GM18499 (cell line): ENCODE results near the gene PIK3R1.

Experiments
- ATAC-seq: cut with Tn5 transposase; IDR thresholded peaks from one replicate; pipeline ENCODE4 v1.9.1; 2021; ENCODE audit warnings: moderate number of reproducible peaks; ENCODE audit not compliant: insufficient read depth, unreplicated experiment

The PIK3R1 gene

DNA sequence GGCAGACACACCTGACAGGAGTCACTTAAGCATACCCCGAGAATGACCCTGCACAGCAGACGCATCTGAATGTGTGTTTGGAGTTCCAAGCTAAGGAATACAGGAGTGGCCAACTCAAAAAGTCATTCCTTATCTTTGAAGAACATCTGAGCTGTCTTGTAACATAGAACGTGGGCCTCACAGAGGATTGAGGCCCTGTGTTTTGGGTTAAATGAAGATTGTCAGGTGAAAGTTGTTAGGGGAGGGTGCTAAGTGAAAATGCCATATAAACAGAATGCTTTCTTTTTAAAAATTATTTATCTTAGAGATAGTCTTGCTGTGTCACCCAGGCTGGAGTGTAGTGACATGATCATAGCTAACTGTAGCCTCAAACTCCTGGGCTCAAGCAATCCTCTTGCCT, 100.9 kb downstream of the PIK3R1 start:
- ATAC-seq, result no peak

- no peak for ATAC-seq
Measured at GRCh38 chr5:68317646-68318045, 102.1 kb downstream of the PIK3R1 start.

DNA sequence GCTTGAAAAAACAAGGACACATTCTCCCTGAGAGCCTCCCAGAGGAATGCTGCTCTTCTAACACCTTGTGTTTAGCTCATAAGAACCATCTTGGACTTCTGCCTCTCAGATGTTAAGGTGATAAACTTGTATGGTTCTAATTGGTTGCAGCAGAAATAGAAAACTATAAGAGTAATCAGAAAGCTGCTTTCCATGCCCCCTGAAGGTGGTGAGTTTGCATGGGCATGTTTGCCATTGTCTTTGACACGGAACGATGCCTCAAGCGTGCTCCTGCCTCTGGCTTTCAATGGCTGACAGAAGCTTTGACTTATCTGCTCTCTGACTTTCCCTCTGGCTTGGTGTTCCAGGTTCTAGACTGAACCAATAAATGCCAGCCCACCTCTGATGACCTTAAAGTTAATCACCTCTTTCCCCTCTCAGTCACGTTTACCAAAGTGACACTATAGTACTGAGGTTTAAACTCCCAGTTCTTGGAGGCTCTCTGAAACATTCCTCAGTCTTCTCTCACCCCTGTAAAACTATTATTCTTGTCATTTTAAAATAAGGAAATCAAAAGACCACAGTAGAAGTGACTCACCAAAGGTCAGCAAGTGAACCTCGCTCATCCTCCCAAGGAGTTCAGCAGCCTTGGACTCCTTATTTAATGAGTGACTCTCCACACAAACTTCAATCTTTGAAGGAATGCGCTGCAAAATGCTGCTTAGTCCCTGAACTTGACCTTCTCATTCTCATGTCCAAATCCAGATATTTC, 103.6 kb downstream of the PIK3R1 start:
- ATAC-seq, result no peak

GRCh38 chr5:68319706-68320412, 104.3 kb downstream of the PIK3R1 start:
- ATAC-seq, result no peak

- ATAC-seq, result no peak
Measured at GRCh38 chr5:68320413-68320986, 104.9 kb downstream of the PIK3R1 start.

- ATAC-seq, result no peak
Measured at GRCh38 chr5:68325065-68325580, 109.6 kb downstream of the PIK3R1 start.

DNA sequence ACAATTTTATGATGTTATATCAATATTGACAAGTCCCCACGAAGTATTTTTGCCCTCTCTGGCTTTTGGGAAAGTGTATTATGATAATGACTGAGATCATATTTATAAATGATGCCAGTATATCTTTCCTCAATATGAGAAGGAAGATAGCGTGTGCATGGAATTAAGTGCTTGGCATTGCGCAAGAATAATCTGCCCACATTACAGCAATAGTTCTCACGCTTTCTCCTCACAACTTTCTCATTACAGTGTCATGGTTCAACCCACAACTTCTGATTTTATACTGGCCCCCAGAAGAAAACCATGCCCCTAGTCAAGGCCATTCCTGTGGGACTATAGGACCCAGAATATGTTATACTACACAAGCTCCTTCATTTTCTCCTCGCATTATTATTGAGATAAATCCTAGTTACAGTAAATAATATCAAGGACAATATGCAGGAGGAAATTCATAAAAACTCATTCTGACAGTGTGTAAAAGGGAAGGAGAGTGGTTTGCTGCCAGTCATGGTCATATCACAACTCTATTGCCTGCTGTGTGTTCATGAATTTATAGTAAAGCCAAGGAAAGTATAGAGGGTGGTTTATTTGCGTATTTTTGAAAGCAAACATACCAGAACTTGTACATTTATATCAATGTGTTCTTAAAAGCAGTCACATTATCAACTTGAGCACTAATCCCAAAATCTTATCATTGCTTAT, 114.1 kb downstream of the PIK3R1 start:
- no peak for ATAC-seq

GRCh38 chr5:68330574-68330973, 115.0 kb downstream of the PIK3R1 start:
- no peak for ATAC-seq

DNA sequence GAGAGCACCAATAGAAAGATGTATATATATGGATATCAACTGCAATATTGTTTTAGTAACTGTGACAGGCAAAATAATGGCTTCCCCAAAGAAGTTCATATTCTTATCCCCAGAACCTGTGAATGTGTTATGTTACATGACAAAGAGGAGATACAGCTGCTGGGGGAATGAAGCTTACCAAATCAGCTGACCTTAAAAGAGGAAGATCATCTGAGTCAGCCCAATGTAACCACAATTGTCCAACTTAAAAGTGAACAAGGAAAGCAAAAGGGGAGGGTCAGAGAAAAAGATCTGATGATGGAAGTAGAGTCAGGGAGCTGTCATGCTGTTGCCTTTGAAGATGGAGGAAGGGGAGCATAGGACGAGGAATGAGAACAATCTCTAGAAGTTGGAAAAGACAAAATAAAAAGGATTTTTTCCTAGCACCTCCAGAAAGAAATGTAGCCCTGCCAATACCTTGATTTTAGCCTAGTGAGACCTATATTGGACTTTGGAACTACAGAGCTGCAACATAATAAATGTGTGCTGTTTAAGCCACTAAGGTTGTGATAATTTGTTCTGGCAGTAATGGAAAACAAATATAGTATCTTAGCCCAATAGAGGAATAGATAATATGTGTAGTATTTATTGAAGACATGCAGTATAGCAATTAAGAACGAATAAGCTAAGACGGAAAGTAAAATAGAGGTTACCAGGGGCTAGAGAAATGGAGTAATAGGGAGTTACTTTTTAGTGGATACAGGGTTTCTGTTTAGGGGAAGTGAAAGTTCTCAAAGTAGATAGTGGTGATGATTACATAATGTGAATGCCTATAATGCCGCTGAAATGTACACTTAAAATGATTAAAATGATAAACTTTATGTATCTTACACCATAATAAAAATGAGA, 115.9 kb downstream of the PIK3R1 start:
- ATAC-seq, result peak; percentile 76

GRCh38 chr5:68332080-68332451, 116.5 kb downstream of the PIK3R1 start:
- ATAC-seq, result peak; percentile 34

DNA sequence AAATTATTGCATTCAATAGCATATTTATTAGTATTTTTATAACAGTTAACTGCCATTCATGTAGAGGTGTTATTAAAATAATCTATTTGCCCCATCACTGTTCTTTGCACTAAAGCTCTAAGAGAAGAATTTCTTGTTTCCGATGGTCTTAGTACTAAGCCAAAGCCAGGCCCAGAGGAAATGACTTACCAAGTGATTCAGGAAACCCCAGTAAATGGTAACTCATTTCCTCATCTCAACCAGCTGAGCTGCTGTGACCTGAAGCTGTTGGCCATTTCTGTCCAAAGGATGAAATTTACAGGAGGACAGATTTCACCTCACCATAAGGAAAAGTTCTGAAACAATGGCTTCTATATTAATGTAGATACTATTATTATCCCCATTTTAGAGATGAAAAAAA, 117.0 kb downstream of the PIK3R1 start:
- ATAC-seq, result no peak

GRCh38 chr5:68333649-68334552, 118.3 kb downstream of the PIK3R1 start:
- no peak for ATAC-seq

DNA sequence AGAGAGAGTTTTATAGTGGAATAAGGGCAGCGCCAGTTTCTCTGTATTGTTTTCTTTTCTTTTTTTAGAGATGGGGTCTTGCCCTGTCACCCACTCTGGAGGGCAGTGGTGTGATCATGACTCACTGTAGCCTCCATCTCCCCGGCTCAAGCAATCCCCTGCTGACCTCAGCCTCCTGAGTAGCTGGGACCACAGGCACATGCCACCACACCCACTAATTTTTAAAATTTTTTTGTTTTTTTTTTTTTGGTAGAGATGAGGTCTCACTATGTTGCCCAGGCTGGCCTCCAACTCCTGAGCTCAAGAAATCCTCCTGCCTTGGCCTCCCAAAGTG, 119.0 kb downstream of the PIK3R1 start:
- no peak for ATAC-seq

GRCh38 chr5:68335075-68335474, 119.5 kb downstream of the PIK3R1 start:
- ATAC-seq, result no peak

- ATAC-seq, result no peak
Measured at GRCh38 chr5:68336200-68336599, 120.6 kb downstream of the PIK3R1 start.

DNA sequence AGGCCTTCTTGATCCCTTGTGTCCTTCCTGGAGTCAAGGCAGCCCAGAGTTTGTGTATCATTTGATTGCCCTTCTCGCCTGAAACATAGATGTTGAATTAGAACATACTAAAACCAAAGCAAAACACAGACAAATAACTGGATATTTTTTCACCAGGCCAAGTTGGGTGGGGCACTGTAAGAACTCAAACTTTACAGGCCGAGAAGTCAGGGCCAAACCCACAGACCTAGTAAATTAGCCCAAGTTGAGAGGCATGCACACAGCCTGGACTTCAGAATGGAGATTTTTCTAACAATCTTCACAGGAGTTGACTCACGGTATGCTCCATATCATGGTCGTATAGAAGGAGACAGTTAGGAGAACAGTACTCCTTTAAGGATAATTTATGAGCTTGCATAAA, 121.7 kb downstream of the PIK3R1 start:
- no peak for ATAC-seq

DNA sequence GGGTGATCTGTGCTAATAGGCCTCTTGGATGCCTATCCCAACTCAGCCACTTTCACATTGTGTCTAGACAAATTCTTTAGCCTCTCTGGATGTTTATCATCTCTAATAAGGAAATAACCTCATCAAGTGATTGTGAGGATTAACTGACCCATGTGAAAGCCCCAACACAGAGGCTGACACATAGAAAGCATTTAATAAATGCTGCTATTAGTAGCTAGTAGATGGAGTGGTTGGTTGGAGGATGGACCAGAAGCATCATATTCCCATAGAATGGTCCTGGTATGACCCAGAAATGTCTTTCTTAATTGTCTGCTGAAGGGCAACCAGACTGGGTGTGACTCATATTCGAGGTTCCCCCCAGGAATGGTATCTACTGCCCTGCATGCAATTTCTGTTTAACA, 124.4 kb downstream of the PIK3R1 start:
- no peak for ATAC-seq

DNA sequence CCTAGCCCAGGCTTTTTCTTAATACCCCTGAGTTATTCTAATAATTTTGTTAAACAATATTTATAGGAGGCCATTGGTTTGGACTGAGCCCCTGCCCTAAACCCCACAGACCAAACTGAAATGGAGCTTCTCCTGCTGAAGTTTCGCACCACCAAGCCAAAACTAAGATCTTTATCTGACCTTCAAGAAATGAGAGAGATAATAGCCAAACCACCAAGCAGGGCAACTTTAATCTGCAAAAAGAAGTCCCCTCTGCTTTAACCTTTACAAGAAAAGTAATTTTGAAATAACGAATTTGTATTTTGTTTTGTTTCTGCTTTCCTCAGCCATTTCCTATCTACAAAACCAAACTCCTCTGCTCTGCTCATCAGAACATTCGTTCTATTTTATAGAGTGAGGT, 125.5 kb downstream of the PIK3R1 start:
- no peak for ATAC-seq

GRCh38 chr5:68342693-68343092, 127.1 kb downstream of the PIK3R1 start:
- no peak for ATAC-seq
